Stomach (tissue), 9 donors: ENCODE data around the gene LYRM4. TPM values are rescaled to one million over a fixed set of nuclear protein-coding genes. Genes with fewer than 3 reads are reported as not detected.

Experiments
- DNase-seq, 2 donors: peaks; one replicate each; pipeline versions ENCODE4 v3.0.0 to v3.0.0-alpha.2; 2013 to 2019
- H3K27ac ChIP-seq, 5 donors: fragments of 200-600 bp in 4 of 5; sonication (generic) in 4 of 5; one replicate each; pipeline ENCODE4 v1.5.1; 2013 to 2019; ENCODE audit warnings: mild to moderate bottlenecking in 1 of 5, moderate library complexity in 1 of 5
- H3K27me3 ChIP-seq, 3 donors: fragments of 200-600 bp; sonication (generic); one replicate each; pipeline ENCODE4 v1.5.1; 2017 to 2019; ENCODE audit warnings: mixed run types in 1 of 3
- H3K36me3 ChIP-seq, 4 donors: fragments of 200-600 bp; sonication (generic); 1 replicate in 3 of 4; 2 replicates in 1 of 4; pipeline ENCODE4 v1.5.1; 2016 to 2019
- H3K4me1 ChIP-seq, 4 donors: fragments of 200-600 bp; sonication (generic); one replicate each; pipeline ENCODE4 v1.5.1; 2016 to 2019
- H3K4me3 ChIP-seq, 4 donors: fragments of 200-600 bp; sonication (generic) in 3 of 4; one replicate each; pipeline ENCODE4 v1.5.1; 2016 to 2019; ENCODE audit warnings: mild to moderate bottlenecking in 1 of 4
- H3K9me3 ChIP-seq, 4 donors: fragments of 200-600 bp; sonication (generic); one replicate each; pipeline ENCODE4 v1.5.1; 2016 to 2019
- EP300 ChIP-seq: sonication (generic); formaldehyde crosslinking; IDR thresholded peaks from one replicate; pipeline ENCODE4 v1.6.1; 2017; ENCODE audit warnings: antibody characterized with exemption
- POLR2A ChIP-seq, 4 donors: fragments of 450-650 bp; IDR thresholded peaks; one replicate each; pipeline ENCODE4 v1.6.1; 2016; ENCODE audit warnings: antibody characterized with exemption in 4 of 4, control low read depth in 2 of 4, mild to moderate bottlenecking in 1 of 4, moderate library complexity in 1 of 4
- POLR2AphosphoS5 ChIP-seq, 3 donors: sonication (generic); formaldehyde crosslinking; IDR thresholded peaks; one replicate each; pipeline ENCODE4 v1.6.1; 2016; ENCODE audit warnings: antibody characterized with exemption in 3 of 3
- WGBS, 5 donors: extraction: QIAGEN DNeasy Blood & Tissue Kit in 3 of 5; methylation state at CpG; one replicate each; pipeline versions ENCODE4 v1.1.5 to v1.1.7; 2013 to 2018; 5-methylcytosine and 5-hydroxymethylcytosine counted together
- intact Hi-C: fragments of 100-400 bp; cut with DNase I; formaldehyde crosslinking; loops from one replicate; pipeline ENCODE4 v1.15.1; 2023; ENCODE audit warnings: low total_unique reads
- polyA plus RNA-seq, 3 donors: library from polyadenylated mRNA; stranded (reverse); fragments of 200-250 nt; gene quantifications; one replicate each; pipeline ENCODE4 v1.2.3, GENCODE V29; 2013
- total RNA-seq, 5 donors: library from RNA; depleted of rRNA; stranded (reverse); fragments of >200 nt; gene quantifications; one replicate each; pipeline versions ENCODE4 v1.1.0 to v1.2.3, GENCODE V29; 2014 to 2016
- TF ChIP-seq, protein P1 (sequence below), 7 experiments: fragments of 450-650 bp in 4 of 7; fragments of 200-600 bp in 3 of 7; sonication (generic) in 3 of 7; IDR thresholded peaks; one replicate each; pipeline ENCODE4 v1.5.1; 2016 to 2019; ENCODE audit warnings: antibody characterized with exemption in 7 of 7, control low read depth in 2 of 7, mild to moderate bottlenecking in 1 of 7
- donor health status: healthy with polysubstance abuse.
- donor health status: Bipolar disorder and iron deficiency.
- donor health status: healthy.

LYRM4 gene
- total and polyA plus RNA-seq, 8 donors = 0.58 to 31.4 (median 18.5) TPM; not detected in 1

- 81 to 87% (median 85%) methylated on average over 11 of the region's 11 CpGs for WGBS, 5 donors
- Histone ChIP-seq H3K27me3 (no peaks in the 10 kb centered on the region), H3K4me1 (no peaks in the 10 kb centered on the region), H3K9me3 (no peaks in the 10 kb centered on the region), H3K36me3 (no peaks in the 10 kb centered on the region), H3K4me3 (no peak overlapping the region), H3K27ac (no peak overlapping the region)
- TF ChIP-seq, protein P1, sequence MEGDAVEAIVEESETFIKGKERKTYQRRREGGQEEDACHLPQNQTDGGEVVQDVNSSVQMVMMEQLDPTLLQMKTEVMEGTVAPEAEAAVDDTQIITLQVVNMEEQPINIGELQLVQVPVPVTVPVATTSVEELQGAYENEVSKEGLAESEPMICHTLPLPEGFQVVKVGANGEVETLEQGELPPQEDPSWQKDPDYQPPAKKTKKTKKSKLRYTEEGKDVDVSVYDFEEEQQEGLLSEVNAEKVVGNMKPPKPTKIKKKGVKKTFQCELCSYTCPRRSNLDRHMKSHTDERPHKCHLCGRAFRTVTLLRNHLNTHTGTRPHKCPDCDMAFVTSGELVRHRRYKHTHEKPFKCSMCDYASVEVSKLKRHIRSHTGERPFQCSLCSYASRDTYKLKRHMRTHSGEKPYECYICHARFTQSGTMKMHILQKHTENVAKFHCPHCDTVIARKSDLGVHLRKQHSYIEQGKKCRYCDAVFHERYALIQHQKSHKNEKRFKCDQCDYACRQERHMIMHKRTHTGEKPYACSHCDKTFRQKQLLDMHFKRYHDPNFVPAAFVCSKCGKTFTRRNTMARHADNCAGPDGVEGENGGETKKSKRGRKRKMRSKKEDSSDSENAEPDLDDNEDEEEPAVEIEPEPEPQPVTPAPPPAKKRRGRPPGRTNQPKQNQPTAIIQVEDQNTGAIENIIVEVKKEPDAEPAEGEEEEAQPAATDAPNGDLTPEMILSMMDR (IDR thresholded peaks at IDR 0.05) = no peak
- TF ChIP-seq POLR2A (IDR thresholded peaks at IDR 0.05) = no peak
- TF ChIP-seq EP300 = no peak
- intact Hi-C loops = no loop called here
- DNase-seq = no peak
These were observed 135.4 kb downstream of the LYRM4 start for GRCh38 chr6:5125152-5126006.

- 93 to 99% (median 95%) methylated on average over 7 to 8 of the region's 8 CpGs for WGBS, 5 donors
- intact Hi-C loops = no loop called here
- TF ChIP-seq EP300 (no peak), POLR2AphosphoS5 (IDR thresholded peaks at IDR 0.05) (no peak), POLR2A (IDR thresholded peaks at IDR 0.05) (no peak)
- TF ChIP-seq, protein P1 (IDR thresholded peaks at IDR 0.05) = no peak
- DNase-seq = no peak
- no peaks in the 10 kb centered on the region for H3K4me1 ChIP-seq
- H3K36me3 ChIP-seq = no peaks in the 10 kb centered on the region
- H3K9me3 ChIP-seq = no peaks in the 10 kb centered on the region
- no peak overlapping the region for H3K27ac ChIP-seq
- H3K27me3 ChIP-seq = no peaks in the 10 kb centered on the region
- H3K4me3 ChIP-seq = no peak overlapping the region
These were observed 136.2 kb downstream of the LYRM4 start for GRCh38 chr6:5124526-5124925.

DNA sequence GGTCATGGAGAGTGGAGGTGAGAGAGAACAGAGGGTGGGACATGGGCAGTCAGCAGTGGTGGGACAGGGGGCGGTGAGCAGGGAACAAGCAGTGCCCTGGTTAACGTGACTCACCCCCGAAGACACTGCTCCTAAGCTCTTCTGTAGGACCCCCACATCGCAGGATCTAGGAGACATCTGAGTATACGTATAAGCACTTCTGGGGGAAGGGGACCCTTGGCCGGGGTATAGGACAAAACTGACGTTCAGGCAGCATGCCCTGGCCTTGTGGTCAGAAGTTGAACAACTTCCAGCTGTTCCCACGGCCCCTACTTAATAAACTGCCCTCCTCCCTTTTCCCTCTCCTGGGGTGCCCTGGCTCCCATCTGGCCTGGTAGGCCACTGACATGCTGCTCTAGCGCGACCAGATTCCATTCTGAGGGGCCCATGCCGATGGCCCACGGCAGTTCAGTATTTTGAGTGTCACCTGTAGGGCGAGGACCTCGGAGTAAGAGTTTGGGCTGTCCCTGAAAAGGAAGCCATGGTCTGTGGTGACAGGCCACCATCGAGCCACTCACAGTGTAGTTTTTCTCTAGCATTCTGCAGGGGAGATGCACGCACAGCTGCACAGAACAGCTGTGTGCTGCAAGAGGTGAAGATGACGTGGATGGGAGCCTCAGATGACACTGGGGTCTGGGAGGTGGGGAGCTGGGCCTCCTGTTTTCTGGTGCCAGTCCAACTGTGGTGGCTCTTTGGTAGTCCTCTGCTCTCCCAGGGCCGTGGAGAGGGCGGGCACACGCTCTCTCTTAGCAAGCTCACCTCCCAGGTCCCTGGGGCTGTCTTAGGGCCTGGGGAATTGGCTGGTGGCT is 137.2 kb downstream of the LYRM4 start:
- intact Hi-C loops = no loop called here
- TF ChIP-seq POLR2A (IDR thresholded peaks at IDR 0.05) (no peak), POLR2AphosphoS5 (IDR thresholded peaks at IDR 0.05) (no peak), EP300 (no peak)
- TF ChIP-seq, protein P1 (IDR thresholded peaks at IDR 0.05) = no peak
- Histone ChIP-seq H3K4me1 (no peaks in the 10 kb centered on the region), H3K9me3 (no peaks in the 10 kb centered on the region), H3K27me3 (no peaks in the 10 kb centered on the region), H3K36me3 (no peaks in the 10 kb centered on the region), H3K27ac (no peak overlapping the region), H3K4me3 (no peak overlapping the region)
- WGBS, 5 donors = 86 to 93% (median 91%) methylated on average over 17 to 20 of the region's 20 CpGs
- no peak for DNase-seq

DNA sequence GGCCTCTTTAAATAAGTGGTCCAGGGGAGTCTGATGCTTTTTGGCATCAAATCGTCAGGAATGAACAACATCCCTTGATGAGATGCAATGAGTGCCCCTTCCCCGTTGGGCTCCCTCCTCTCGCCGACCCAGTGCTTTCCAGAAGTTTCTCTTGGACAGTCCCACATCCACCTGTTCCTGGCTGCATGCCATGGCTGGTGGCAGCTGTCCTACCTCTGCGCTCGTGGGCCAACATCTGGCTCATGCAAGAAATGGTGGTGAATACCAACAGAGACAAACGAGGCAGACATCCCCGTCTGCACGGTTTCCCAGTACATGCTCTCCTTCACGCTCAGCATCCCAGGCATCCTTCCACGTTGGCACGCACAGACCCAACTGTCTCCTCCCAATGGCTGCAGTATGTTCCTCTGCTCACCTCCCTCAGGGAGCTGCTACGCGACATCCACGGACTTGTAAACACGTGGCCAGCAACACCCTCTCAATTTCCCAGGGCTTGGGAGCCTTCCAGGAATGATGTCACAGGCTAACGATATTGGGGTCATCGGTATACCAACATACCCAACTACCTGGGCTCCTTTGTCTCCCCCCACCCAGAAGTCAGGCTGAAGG is 138.1 kb downstream of the LYRM4 start:
- H3K36me3 ChIP-seq = no peaks in the 10 kb centered on the region
- intact Hi-C loops = no loop called here
- H3K27me3 ChIP-seq = no peaks in the 10 kb centered on the region
- H3K4me1 ChIP-seq = no peaks in the 10 kb centered on the region
- H3K9me3 ChIP-seq = no peaks in the 10 kb centered on the region
- DNase-seq = no peak
- no peak overlapping the region for H3K27ac ChIP-seq
- WGBS, 5 donors = 88 to 94% (median 93%) methylated on average over 16 to 18 of the region's 18 CpGs
- TF ChIP-seq EP300 (no peak), POLR2AphosphoS5 (IDR thresholded peaks at IDR 0.05) (no peak), POLR2A (IDR thresholded peaks at IDR 0.05) (no peak)
- TF ChIP-seq, protein P1 (IDR thresholded peaks at IDR 0.05) = no peak
- H3K4me3 ChIP-seq = no peak overlapping the region
